ENCODE measurements around the gene TNFRSF1B. TPM values are rescaled to one million over a fixed set of nuclear protein-coding genes. Genes with fewer than 3 reads are reported as not detected.

Gene TNFRSF1B
- total and polyA plus RNA-seq, 2 of the 8 experiments (the other 6 are each of a cell fraction or from before 2014, with no cell fraction given): 1.7 to 2.9 TPM

- Histone ChIP-seq H2BK15ac (ENCODE audit: low read length) (no peak overlapping the region), H3K79me2 (ENCODE audit: control insufficient read depth in 1 of 2, insufficient read depth in 2 of 2, low read length in 2 of 2) (no peaks in the 10 kb centered on the region), H3K23me2 (ENCODE audit: low read depth, low read length) (no peaks in the 10 kb centered on the region; the same call in 1 of the 2 replicates), H3K4me3 (ENCODE audit: extremely low read depth in 1 of 4, insufficient read depth in 2 of 4, low read depth in 3 of 4, low read length in 4 of 4) (no peak overlapping the region), H3K56ac (replicated peaks; ENCODE audit: insufficient read length, low read depth, low read length) (no peak overlapping the region), H3K4me2 (ENCODE audit: insufficient read depth in 1 of 2, low read depth in 2 of 2, low read length in 2 of 2) (no peak overlapping the region), H3K27ac (ENCODE audit: low read depth, low read length) (no peak overlapping the region), H2AK5ac (ENCODE audit: low read depth, low read length) (no peak overlapping the region), H4K20me1 (replicated peaks in 1 of 2; ENCODE audit: control insufficient read depth in 1 of 2, insufficient read depth in 2 of 2, low read length in 2 of 2) (peaks cover 0 to 2% of the 10 kb centered on the region in 2 experiments), H3K4ac (replicated peaks; ENCODE audit: insufficient read length, low read depth, low read length) (no peak overlapping the region), H3K9ac (replicated peaks in 1 of 4; ENCODE audit: extremely low read depth in 1 of 4, low read depth in 3 of 4, low read length in 3 of 4) (no peak overlapping the region), H3K18ac (ENCODE audit: extremely low read depth, low read length) (no peak overlapping the region), H3K14ac (ENCODE audit: insufficient read length) (no peak overlapping the region), H3K36me3 (ENCODE audit: control insufficient read depth in 2 of 4, insufficient read depth in 4 of 4, low read length in 3 of 4) (no peaks in the 10 kb centered on the region), H4K91ac (replicated peaks; ENCODE audit: insufficient read length, low read length) (no peak overlapping the region), H2BK20ac (ENCODE audit: low read length) (no peak overlapping the region), H4K5ac (ENCODE audit: insufficient read length, low read depth, low read length) (no peak overlapping the region), H3K9me3 (ENCODE audit: insufficient read depth in 2 of 2, low read depth in 1 of 2, low read length in 1 of 2) (no peaks in the 10 kb centered on the region), H3K23ac (ENCODE audit: insufficient read length) (no peak overlapping the region), H3K27me3 (replicated peaks in 1 of 4; ENCODE audit: control insufficient read depth in 3 of 4, extremely low read depth in 1 of 4, insufficient read depth in 3 of 4, low read length in 3 of 4) (peaks cover 3 to 41% (median 29%) of the 10 kb centered on the region in 4 experiments), H2AFZ (ENCODE audit: low read length) (no peak overlapping the region), H2BK5ac (ENCODE audit: low read depth, low read length) (no peak overlapping the region), H4K8ac (ENCODE audit: extremely low read depth, insufficient read depth, low read length) (no peak overlapping the region), H3K4me1 (replicated peaks in 1 of 4; ENCODE audit: control insufficient read depth in 3 of 4, insufficient read depth in 4 of 4, low read length in 3 of 4) (peaks cover 0 to 10% (median 5%) of the 10 kb centered on the region in 4 experiments; a peak in 5 of 7 replicates), H3K79me1 (ENCODE audit: low read depth, low read length) (no peaks in the 10 kb centered on the region), H2BK12ac (ENCODE audit: low read depth, low read length) (no peak overlapping the region), H2BK120ac (replicated peaks; ENCODE audit: low read depth, low read length) (no peak overlapping the region)
- ChIA-PET POLR2A (ENCODE audit: partially characterized antibody) (interaction anchor here (1.5 kb wide), 1 partner anchor 15 kb away, joined by 4 read pairs; no protein-coding TSS in a partner anchor), CTCF (ENCODE audit: partially characterized antibody) (interaction anchor here (0.7 to 3.5 kb wide), 9 partner anchors 11 to 112 kb away, joined by 3 to 23 read pairs (median 4); no protein-coding TSS in a partner anchor)
- TF ChIP-seq TAF7 (optimal IDR thresholded peaks at IDR 0.05; ENCODE audit: borderline replicate concordance, low read depth, low read length): no peak
- 86% methylated on average over 3 of the region's 4 CpGs; no CpG with 5 or more reads in 1 of the 2 experiments for WGBS, 2 experiments (ENCODE audit: extremely low coverage in 1 of 2, insufficient coverage in 1 of 2, insufficient read length in 1 of 2, insufficient replicate concordance in 2 of 2, low coverage in 1 of 2, low lambda C conversion rate in 2 of 2, missing lambda C conversion rate in 1 of 2)
- DNase-seq (ENCODE audit: low read depth in 1 of 2, low spot score in 2 of 2) (no peak), FAIRE-seq (no peak)
These were observed 1.4 kb upstream of the TNFRSF1B start for GRCh38 chr1:12165342-12165741.

Measured in H1 (cell line).